ENCODE data around the gene ROM1.

ROM1 gene

GRCh38 chr11:62592989-62593421, 20.1 kb upstream of the ROM1 start:
- Histone ChIP-seq H3K27ac (ENCODE audit: low read length, poor library complexity, severe bottlenecking) (no peak overlapping the region), H3K4ac (ENCODE audit: low read depth in 1 of 2, low read length in 2 of 2) (no peak overlapping the region), H2AFZ (ENCODE audit: low read depth, low read length) (no peak overlapping the region), H3K9ac (ENCODE audit: low read length) (peak overlapping the region; percentile 95), H2AK5ac (ENCODE audit: low read length, severe bottlenecking) (no peak overlapping the region), H4K8ac (ENCODE audit: low read length) (no peak overlapping the region), H2BK12ac (ENCODE audit: low read length in 2 of 2) (no peak overlapping the region), H3K4me2 (ENCODE audit: low read length, poor library complexity, severe bottlenecking) (no peak overlapping the region), H3K36me3 (ENCODE audit: control insufficient read depth in 1 of 2, insufficient read depth in 2 of 2, low read depth in 1 of 2, low read length in 2 of 2) (peaks cover 55 to 60% of the 10 kb centered on the region in 2 experiments), H4K91ac (ENCODE audit: low read length) (no peak overlapping the region), H3K18ac (ENCODE audit: low read depth in 1 of 2, low read length in 2 of 2) (no peak overlapping the region), H2BK5ac (ENCODE audit: low read depth, low read length, poor library complexity, severe bottlenecking) (no peak overlapping the region), H3K14ac (ENCODE audit: low read length in 2 of 2) (no peak overlapping the region), H3K4me3 (ENCODE audit: insufficient read depth in 1 of 2, low read depth in 1 of 2, low read length in 2 of 2) (no peak overlapping the region), H3K27me3 (ENCODE audit: control insufficient read depth in 1 of 2, insufficient read depth in 1 of 2, low read length in 2 of 2) (no peaks in the 10 kb centered on the region), H3K4me1 (ENCODE audit: control insufficient read depth, insufficient read depth, low read depth, low read length) (peaks cover 13% of the 10 kb centered on the region), H2BK120ac (ENCODE audit: low read depth, low read length) (no peak overlapping the region), H3K79me1 (replicated peaks; ENCODE audit: low read length, poor library complexity, severe bottlenecking) (peaks cover 26% of the 10 kb centered on the region), H3K9me3 (ENCODE audit: control insufficient read depth, low read length) (no peaks in the 10 kb centered on the region), H3K23ac (ENCODE audit: low read length in 2 of 2) (no peak overlapping the region), H2BK15ac (ENCODE audit: low read depth, poor library complexity, severe bottlenecking) (no peak overlapping the region)
- WGBS, result 96% methylated on average over 7 of the region's 8 CpGs
- DNase-seq, result no peak

GRCh38 chr11:62593434-62594044, 19.5 kb upstream of the ROM1 start:
- H2BK12ac ChIP-seq (ENCODE audit: low read length in 2 of 2), result no peak overlapping the region

GRCh38 chr11:62595124-62595523, 17.9 kb upstream of the ROM1 start:
- H2BK15ac ChIP-seq (ENCODE audit: low read depth, poor library complexity, severe bottlenecking), result no peak overlapping the region
- 97% methylated on average over 8 of the region's 8 CpGs for WGBS

More at GRCh38 chr11:62593434-62594044, 19.5 kb upstream of the ROM1 start:
- Histone ChIP-seq H2AK5ac (ENCODE audit: low read length, severe bottlenecking) (no peak overlapping the region), H3K4me1 (ENCODE audit: control insufficient read depth, insufficient read depth, low read depth, low read length) (peaks cover 15% of the 10 kb centered on the region), H3K4me3 (ENCODE audit: insufficient read depth in 1 of 2, low read depth in 1 of 2, low read length in 2 of 2) (no peak overlapping the region), H4K8ac (ENCODE audit: low read length) (no peak overlapping the region), H3K27ac (ENCODE audit: low read length, poor library complexity, severe bottlenecking) (no peak overlapping the region), H3K14ac (ENCODE audit: low read length in 2 of 2) (no peak overlapping the region), H3K4me2 (ENCODE audit: low read length, poor library complexity, severe bottlenecking) (no peak overlapping the region), H3K9ac (ENCODE audit: low read length) (peak overlapping the region; percentile 20), H2BK5ac (ENCODE audit: low read depth, low read length, poor library complexity, severe bottlenecking) (no peak overlapping the region), H3K4ac (ENCODE audit: low read depth in 1 of 2, low read length in 2 of 2) (no peak overlapping the region), H3K18ac (ENCODE audit: low read depth in 1 of 2, low read length in 2 of 2) (no peak overlapping the region), H3K79me1 (replicated peaks; ENCODE audit: low read length, poor library complexity, severe bottlenecking) (peaks cover 26% of the 10 kb centered on the region), H3K36me3 (ENCODE audit: control insufficient read depth in 1 of 2, insufficient read depth in 2 of 2, low read depth in 1 of 2, low read length in 2 of 2) (peaks cover 59 to 60% of the 10 kb centered on the region in 2 experiments), H2AFZ (ENCODE audit: low read depth, low read length) (no peak overlapping the region), H3K23ac (ENCODE audit: low read length in 2 of 2) (no peak overlapping the region), H2BK120ac (ENCODE audit: low read depth, low read length) (no peak overlapping the region), H3K27me3 (ENCODE audit: control insufficient read depth in 1 of 2, insufficient read depth in 1 of 2, low read length in 2 of 2) (no peaks in the 10 kb centered on the region), H4K91ac (ENCODE audit: low read length) (no peak overlapping the region), H2BK15ac (ENCODE audit: low read depth, poor library complexity, severe bottlenecking) (no peak overlapping the region), H3K9me3 (ENCODE audit: control insufficient read depth, low read length) (no peaks in the 10 kb centered on the region)
- peak; percentile 77 for DNase-seq
- WGBS, result 72% methylated on average over 11 of the region's 13 CpGs

GRCh38 chr11:62599069-62599696, 13.9 kb upstream of the ROM1 start:
- 54% methylated on average over 5 of the region's 7 CpGs for WGBS
- peaks cover 59 to 62% of the 10 kb centered on the region in 2 experiments for H3K36me3 ChIP-seq (ENCODE audit: control insufficient read depth in 1 of 2, insufficient read depth in 2 of 2, low read depth in 1 of 2, low read length in 2 of 2)
- H3K79me1 ChIP-seq (replicated peaks; ENCODE audit: low read length, poor library complexity, severe bottlenecking), result peaks cover 17% of the 10 kb centered on the region
- H3K4me2 ChIP-seq (ENCODE audit: low read length, poor library complexity, severe bottlenecking), result peak overlapping the region; percentile 78
- H4K91ac ChIP-seq (ENCODE audit: low read length), result no peak overlapping the region
- peak; percentile 99 for DNase-seq
- no peaks in the 10 kb centered on the region for H3K27me3 ChIP-seq (ENCODE audit: control insufficient read depth in 1 of 2, insufficient read depth in 1 of 2, low read length in 2 of 2)
- H2AFZ ChIP-seq (ENCODE audit: low read depth, low read length), result no peak overlapping the region
- no peak overlapping the region for H2BK120ac ChIP-seq (ENCODE audit: low read depth, low read length)
- H2BK15ac ChIP-seq (ENCODE audit: low read depth, poor library complexity, severe bottlenecking), result no peak overlapping the region
- H2BK5ac ChIP-seq (ENCODE audit: low read depth, low read length, poor library complexity, severe bottlenecking), result no peak overlapping the region
- H4K8ac ChIP-seq (ENCODE audit: low read length), result no peak overlapping the region
- no peak overlapping the region for H3K4ac ChIP-seq (ENCODE audit: low read depth in 1 of 2, low read length in 2 of 2)
- H3K18ac ChIP-seq (ENCODE audit: low read depth in 1 of 2, low read length in 2 of 2), result no peak overlapping the region
- H3K27ac ChIP-seq (ENCODE audit: low read length, poor library complexity, severe bottlenecking), result peak overlapping the region; percentile 24
- H3K23ac ChIP-seq (ENCODE audit: low read length in 2 of 2), result no peak overlapping the region
- H3K9ac ChIP-seq (ENCODE audit: low read length), result peak overlapping the region; percentile 97
- peak overlapping the region in 1 of 2 experiments; percentile 93 for H3K4me3 ChIP-seq (ENCODE audit: insufficient read depth in 1 of 2, low read depth in 1 of 2, low read length in 2 of 2)
- no peak overlapping the region for H2BK12ac ChIP-seq (ENCODE audit: low read length in 2 of 2)
- H3K9me3 ChIP-seq (ENCODE audit: control insufficient read depth, low read length), result no peaks in the 10 kb centered on the region
- no peak overlapping the region for H3K14ac ChIP-seq (ENCODE audit: low read length in 2 of 2)
- no peak overlapping the region for H2AK5ac ChIP-seq (ENCODE audit: low read length, severe bottlenecking)
- H3K4me1 ChIP-seq (ENCODE audit: control insufficient read depth, insufficient read depth, low read depth, low read length), result peaks cover 14% of the 10 kb centered on the region

More at GRCh38 chr11:62595124-62595523, 17.9 kb upstream of the ROM1 start:
- H2AFZ ChIP-seq (ENCODE audit: low read depth, low read length), result no peak overlapping the region
- no peak overlapping the region for H3K14ac ChIP-seq (ENCODE audit: low read length in 2 of 2)
- H2BK120ac ChIP-seq (ENCODE audit: low read depth, low read length), result no peak overlapping the region
- H3K27ac ChIP-seq (ENCODE audit: low read length, poor library complexity, severe bottlenecking), result no peak overlapping the region
- no peak overlapping the region for H2BK5ac ChIP-seq (ENCODE audit: low read depth, low read length, poor library complexity, severe bottlenecking)
- DNase-seq, result no peak
- H3K9ac ChIP-seq (ENCODE audit: low read length), result peak overlapping the region; percentile 28
- H3K18ac ChIP-seq (ENCODE audit: low read depth in 1 of 2, low read length in 2 of 2), result no peak overlapping the region
- H3K4me2 ChIP-seq (ENCODE audit: low read length, poor library complexity, severe bottlenecking), result no peak overlapping the region
- no peaks in the 10 kb centered on the region for H3K27me3 ChIP-seq (ENCODE audit: control insufficient read depth in 1 of 2, insufficient read depth in 1 of 2, low read length in 2 of 2)
- no peak overlapping the region for H2BK12ac ChIP-seq (ENCODE audit: low read length in 2 of 2)
- H2AK5ac ChIP-seq (ENCODE audit: low read length, severe bottlenecking), result no peak overlapping the region
- no peaks in the 10 kb centered on the region for H3K9me3 ChIP-seq (ENCODE audit: control insufficient read depth, low read length)
- H3K79me1 ChIP-seq (replicated peaks; ENCODE audit: low read length, poor library complexity, severe bottlenecking), result peaks cover 19% of the 10 kb centered on the region
- no peak overlapping the region for H3K23ac ChIP-seq (ENCODE audit: low read length in 2 of 2)
- H3K4me3 ChIP-seq (ENCODE audit: insufficient read depth in 1 of 2, low read depth in 1 of 2, low read length in 2 of 2), result no peak overlapping the region
- no peak overlapping the region for H3K4ac ChIP-seq (ENCODE audit: low read depth in 1 of 2, low read length in 2 of 2)
- H4K91ac ChIP-seq (ENCODE audit: low read length), result no peak overlapping the region
- H3K4me1 ChIP-seq (ENCODE audit: control insufficient read depth, insufficient read depth, low read depth, low read length), result peaks cover 18% of the 10 kb centered on the region
- peaks cover 61 to 68% of the 10 kb centered on the region in 2 experiments for H3K36me3 ChIP-seq (ENCODE audit: control insufficient read depth in 1 of 2, insufficient read depth in 2 of 2, low read depth in 1 of 2, low read length in 2 of 2)
- no peak overlapping the region for H4K8ac ChIP-seq (ENCODE audit: low read length)

All from mesenchymal stem cell (in vitro differentiated cells and primary cell).